Amniotic epithelial cell (primary cell): Measurements from ENCODE around the gene PAFAH1B2.
"Not testable (repeated sequence)": the region's sequence is repeated elsewhere in the genome, so short reads cannot be mapped to it uniquely, and the experiment has no call there.

Experiments
- DNase-seq: peaks from one replicate; pipeline ENCODE4 v3.0.0-alpha.2; 2010; ENCODE audit warnings: low read depth

The PAFAH1B2 gene

GRCh38 chr11:117202386-117203068 is 58.4 kb downstream of the PAFAH1B2 start:
- no peak for DNase-seq

- no peak for DNase-seq
Observed at GRCh38 chr11:117203069-117203407, 59.0 kb downstream of the PAFAH1B2 start.

- DNase-seq = no peak
Observed at GRCh38 chr11:117204283-117205080, 60.4 kb downstream of the PAFAH1B2 start.

GRCh38 chr11:117205211-117205818 is 61.2 kb downstream of the PAFAH1B2 start:
- no peak for DNase-seq

- DNase-seq = not testable (repeated sequence)
Observed at GRCh38 chr11:117206111-117206510, 62.0 kb downstream of the PAFAH1B2 start.

- not testable (repeated sequence) for DNase-seq
Observed at GRCh38 chr11:117206859-117207258, 62.8 kb downstream of the PAFAH1B2 start.

GRCh38 chr11:117207481-117207880 is 63.4 kb downstream of the PAFAH1B2 start:
- not testable (repeated sequence) for DNase-seq

GRCh38 chr11:117208710-117209109 is 64.6 kb downstream of the PAFAH1B2 start:
- not testable (repeated sequence) for DNase-seq

GRCh38 chr11:117209351-117210125 is 65.5 kb downstream of the PAFAH1B2 start:
- DNase-seq = not testable (repeated sequence)

GRCh38 chr11:117210620-117211019 is 66.5 kb downstream of the PAFAH1B2 start:
- no peak for DNase-seq

- DNase-seq = no peak
Observed at GRCh38 chr11:117212697-117213355, 68.7 kb downstream of the PAFAH1B2 start.

- no peak for DNase-seq
Observed at GRCh38 chr11:117214404-117215110, 70.5 kb downstream of the PAFAH1B2 start.

GRCh38 chr11:117217141-117218084 is 73.3 kb downstream of the PAFAH1B2 start:
- peak; percentile 89 for DNase-seq

- no peak for DNase-seq
Observed at GRCh38 chr11:117218133-117218915, 74.2 kb downstream of the PAFAH1B2 start.

- no peak for DNase-seq
Observed at GRCh38 chr11:117219001-117219400, 74.9 kb downstream of the PAFAH1B2 start.

GRCh38 chr11:117219455-117219854 is 75.4 kb downstream of the PAFAH1B2 start:
- no peak for DNase-seq

- DNase-seq = no peak
Observed at GRCh38 chr11:117219995-117220394, 75.9 kb downstream of the PAFAH1B2 start.

GRCh38 chr11:117220568-117220967 is 76.5 kb downstream of the PAFAH1B2 start:
- DNase-seq = no peak
